ENCODE measurements around the gene NRAS.

NRAS gene

DNA sequence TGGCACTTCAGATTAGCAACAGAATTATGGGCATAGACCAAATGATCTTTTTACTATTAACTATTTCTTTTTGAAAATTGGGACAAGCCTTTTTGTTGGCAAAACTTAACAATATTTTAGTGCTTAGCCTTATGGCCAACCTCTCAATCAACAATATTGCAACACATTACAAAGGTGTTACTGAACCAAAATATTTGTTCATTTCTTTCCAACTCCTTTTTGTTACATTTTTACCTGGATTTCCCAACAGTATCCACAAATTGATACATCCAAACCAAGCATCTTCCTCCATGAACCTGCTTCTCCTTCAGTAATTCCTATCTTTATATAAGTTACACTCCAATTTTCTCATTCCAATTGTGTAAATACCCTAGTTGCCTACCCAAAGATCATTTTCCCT lies 19.8 kb downstream of the NRAS start:
- TF ChIP-seq CTCF (IDR thresholded peaks at IDR 0.05; ENCODE audit: insufficient read depth, low read length, poor library complexity, severe bottlenecking) = no peak
- H3K27me3 ChIP-seq (replicated peaks; ENCODE audit: control insufficient read depth, insufficient read depth, low read length) = no peaks in the 10 kb centered on the region
- no peak for DNase-seq (ENCODE audit: extremely low read depth, insufficient read length)
- no peak overlapping the region for H3K4me3 ChIP-seq (replicated peaks; ENCODE audit: low read depth, low read length)
- no peaks in the 10 kb centered on the region for H3K36me3 ChIP-seq (ENCODE audit: control insufficient read depth, insufficient read depth, low read length)

GRCh38 chr1:114695430-114696058 lies 21.0 kb downstream of the NRAS start, which contains the start of gene AMPD1:
Gene AMPD1 (minus strand): TSS chr1:114695546. CDS start chr1:114695471, 75 bp downstream.
- no peaks in the 10 kb centered on the region for H3K27me3 ChIP-seq (replicated peaks; ENCODE audit: control insufficient read depth, insufficient read depth, low read length)
- TF ChIP-seq CTCF (IDR thresholded peaks at IDR 0.05; ENCODE audit: insufficient read depth, low read length, poor library complexity, severe bottlenecking) = no peak
- no peaks in the 10 kb centered on the region for H3K36me3 ChIP-seq (ENCODE audit: control insufficient read depth, insufficient read depth, low read length)
- H3K4me3 ChIP-seq (replicated peaks; ENCODE audit: low read depth, low read length) = no peak within 1 kb of the TSS
- DNase-seq (ENCODE audit: extremely low read depth, insufficient read length) = no peak

GRCh38 chr1:114694540-114695310 lies 21.8 kb downstream of the NRAS start:
- no peak for DNase-seq (ENCODE audit: extremely low read depth, insufficient read length)
- H3K4me3 ChIP-seq (replicated peaks; ENCODE audit: low read depth, low read length) = no peak overlapping the region

GRCh38 chr1:114692947-114693346 lies 23.6 kb downstream of the NRAS start:
- no peak overlapping the region for H3K4me3 ChIP-seq (replicated peaks; ENCODE audit: low read depth, low read length)
- no peak for DNase-seq (ENCODE audit: extremely low read depth, insufficient read length)
- no peaks in the 10 kb centered on the region for H3K36me3 ChIP-seq (ENCODE audit: control insufficient read depth, insufficient read depth, low read length)
- TF ChIP-seq CTCF (IDR thresholded peaks at IDR 0.05; ENCODE audit: insufficient read depth, low read length, poor library complexity, severe bottlenecking) = no peak
- no peaks in the 10 kb centered on the region for H3K27me3 ChIP-seq (replicated peaks; ENCODE audit: control insufficient read depth, insufficient read depth, low read length)

More at GRCh38 chr1:114694540-114695310, 21.8 kb downstream of the NRAS start:
- no peak for TF ChIP-seq CTCF (IDR thresholded peaks at IDR 0.05; ENCODE audit: insufficient read depth, low read length, poor library complexity, severe bottlenecking)
- no peaks in the 10 kb centered on the region for H3K36me3 ChIP-seq (ENCODE audit: control insufficient read depth, insufficient read depth, low read length)
- no peaks in the 10 kb centered on the region for H3K27me3 ChIP-seq (replicated peaks; ENCODE audit: control insufficient read depth, insufficient read depth, low read length)

- Histone ChIP-seq H3K27me3 (replicated peaks; ENCODE audit: control insufficient read depth, insufficient read depth, low read length) (no peaks in the 10 kb centered on the region), H3K4me3 (replicated peaks; ENCODE audit: low read depth, low read length) (no peak overlapping the region), H3K36me3 (ENCODE audit: control insufficient read depth, insufficient read depth, low read length) (no peaks in the 10 kb centered on the region)
- no peak for TF ChIP-seq CTCF (IDR thresholded peaks at IDR 0.05; ENCODE audit: insufficient read depth, low read length, poor library complexity, severe bottlenecking)
- DNase-seq (ENCODE audit: extremely low read depth, insufficient read length) = no peak
These were observed 25.5 kb downstream of the NRAS start for GRCh38 chr1:114691061-114691460.
